Measurements from ENCODE around the gene CASP2. TPM values are rescaled to one million over a fixed set of nuclear protein-coding genes. Genes with fewer than 3 reads are reported as not detected.

CASP2 gene
- total RNA-seq, 4 donors from 2014 or later, result 15.6 to 25.3 (median 17.6) TPM

DNA sequence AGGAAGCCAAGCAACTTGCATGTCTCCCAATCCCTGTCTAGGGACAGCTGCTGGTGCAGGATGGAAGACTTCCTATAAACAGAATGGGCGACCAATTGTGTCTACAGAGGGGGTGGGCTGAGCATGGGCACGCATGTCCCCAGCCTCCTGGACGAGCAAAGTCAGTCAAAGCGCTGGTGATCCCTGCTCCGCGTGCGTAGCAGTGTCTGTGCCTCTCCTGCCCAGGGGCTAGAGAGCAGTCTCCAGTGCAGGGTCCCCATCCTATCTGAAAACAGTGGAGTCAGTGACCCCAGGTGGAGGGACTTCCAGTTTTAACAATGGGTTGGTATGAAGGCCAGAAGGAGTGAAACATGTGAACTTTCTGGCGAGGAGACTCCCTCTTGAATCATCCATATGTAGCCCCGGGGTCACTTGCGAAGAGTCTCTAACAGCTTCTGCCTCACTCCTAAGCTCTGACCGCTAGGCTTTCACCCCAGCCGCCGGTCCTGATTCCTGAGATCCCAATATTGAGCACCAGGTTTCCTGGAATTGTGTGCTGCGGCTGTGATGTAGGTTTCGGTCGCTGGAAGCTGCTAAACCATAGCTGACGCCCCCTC is 714 bp upstream of the CASP2 start:
- no peak for TF ChIP-seq CTCF (IDR thresholded peaks at IDR 0.05; ENCODE audit: low read depth)

DNA sequence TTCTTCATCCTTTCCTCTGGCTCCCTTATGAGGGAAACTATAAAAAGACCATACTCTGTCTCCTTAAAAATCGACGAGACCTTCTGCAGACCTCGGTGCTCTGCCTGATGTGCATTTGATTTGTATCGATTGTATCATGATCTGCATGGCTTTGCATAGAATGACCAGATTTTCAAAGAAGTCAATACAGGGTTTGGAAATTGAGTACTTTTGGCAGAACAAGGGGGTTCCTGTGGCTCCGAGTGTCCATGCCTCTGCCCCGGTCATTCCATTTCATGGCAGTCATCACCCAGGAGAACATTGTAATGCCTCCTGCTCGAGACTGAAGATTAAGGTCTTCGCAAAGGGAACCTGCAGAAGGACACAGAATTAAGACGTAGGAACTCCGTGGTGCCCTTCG is 685 bp downstream of the CASP2 start:
- no peak for TF ChIP-seq CTCF (IDR thresholded peaks at IDR 0.05; ENCODE audit: low read depth)

GRCh38 chr7:143289421-143289820 is 1.3 kb downstream of the CASP2 start:
- TF ChIP-seq CTCF (IDR thresholded peaks at IDR 0.05; ENCODE audit: low read depth), result no peak

GRCh38 chr7:143290293-143290692 is 2.1 kb downstream of the CASP2 start:
- TF ChIP-seq CTCF (IDR thresholded peaks at IDR 0.05; ENCODE audit: low read depth), result no peak

- no peak for TF ChIP-seq CTCF (IDR thresholded peaks at IDR 0.05; ENCODE audit: low read depth)
These were observed 4.7 kb downstream of the CASP2 start for GRCh38 chr7:143292876-143293275.

DNA sequence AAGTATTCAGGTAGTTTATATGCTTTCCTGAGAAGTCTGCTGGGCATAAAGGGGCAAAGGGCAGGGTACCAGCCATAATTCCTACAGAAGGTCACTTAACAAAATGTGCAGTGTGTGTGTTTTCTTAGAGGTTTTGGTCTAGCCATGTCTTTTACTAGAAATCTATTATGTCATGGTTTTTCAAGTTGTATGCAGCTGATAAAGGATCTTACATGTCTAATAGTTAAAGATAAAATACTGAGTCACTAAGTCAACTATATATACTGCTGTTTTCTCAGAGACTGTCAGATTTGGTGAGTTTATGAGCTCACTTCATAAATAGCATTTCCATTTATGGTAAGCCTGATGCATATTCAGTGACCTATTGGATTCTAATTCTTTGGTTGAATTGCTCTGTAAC is 7.7 kb downstream of the CASP2 start:
- TF ChIP-seq CTCF (IDR thresholded peaks at IDR 0.05; ENCODE audit: low read depth), result no peak

- TF ChIP-seq CTCF (IDR thresholded peaks at IDR 0.05; ENCODE audit: low read depth), result no peak
These were observed 8.5 kb downstream of the CASP2 start for GRCh38 chr7:143296686-143297085.
